Activated B cell treated with CpG ODN at 0.5 μM for 24 hours (primary cell): ENCODE results near the gene KDM6A. TPM values are rescaled to one million over a fixed set of nuclear protein-coding genes. Genes with fewer than 3 reads are reported as not detected.
"Not testable (repeated sequence)": the region's sequence is repeated elsewhere in the genome, so short reads cannot be mapped to it uniquely, and the experiment has no call there.

Experiments used
- ATAC-seq: fragments of 200-7000 bp; cut with Tn5 transposase; one replicate; pipeline ENCODE4 v1.10.0; 2021; ENCODE audit warnings: low read depth, mild to moderate bottlenecking, moderate library complexity
- CTCF ChIA-PET: fragments of 350-600 bp; sonication (Branson Sonifier 250); formaldehyde crosslinking; loops from one replicate; lab custom pipeline; 2021; ENCODE audit warnings: antibody characterized with exemption; lab: Charles Lee
- POLR2A ChIA-PET: fragments of 350-600 bp; sonication (Branson Sonifier 250); formaldehyde crosslinking; loops from one replicate; lab custom pipeline; 2021; ENCODE audit warnings: antibody characterized with exemption; lab: Charles Lee
- DNase-seq: peaks from one replicate; pipeline ENCODE4 v3.0.0; 2022
- H3K27ac Mint-ChIP-seq: one replicate; pipeline ENCODE4 v1.8.0; 2020; ENCODE audit warnings: mixed read lengths
- H3K27me3 Mint-ChIP-seq: one replicate; pipeline ENCODE4 v1.8.0; 2021; ENCODE audit warnings: mixed read lengths
- H3K36me3 Mint-ChIP-seq: one replicate; pipeline ENCODE4 v1.8.0; 2021; ENCODE audit warnings: low read depth, mixed read lengths
- H3K4me1 Mint-ChIP-seq: one replicate; pipeline ENCODE4 v1.8.0; 2021; ENCODE audit warnings: mixed read lengths
- H3K4me3 Mint-ChIP-seq: one replicate; pipeline ENCODE4 v1.8.0; 2020; ENCODE audit warnings: mild to moderate bottlenecking, mixed read lengths
- H3K9me3 Mint-ChIP-seq: one replicate; pipeline ENCODE4 v1.8.0; 2020; ENCODE audit warnings: mixed read lengths
- CTCF ChIP-seq: fragments of 200-600 bp; IDR thresholded peaks from one replicate; pipeline ENCODE4 v1.8.0; 2022; ENCODE audit warnings: antibody characterized with exemption, mild to moderate bottlenecking
- intact Hi-C: fragments of 100-400 bp; cut with micrococcal nuclease; formaldehyde crosslinking; loops from one replicate; pipeline ENCODE4 v1.15.1; 2024
- total RNA-seq: library from RNA; stranded (reverse); gene quantifications from 2 replicates; pipeline ENCODE4 v1.2.3, GENCODE V29; 2022

Gene KDM6A
- total RNA-seq, 1 donor from 2014 or later = 36.0 TPM

- H3K36me3 Mint-ChIP-seq = no peaks in the 10 kb centered on the region
- no peak overlapping the region for H3K27ac Mint-ChIP-seq
- no peak for DNase-seq
- H3K27me3 Mint-ChIP-seq = no peaks in the 10 kb centered on the region
- no peak for TF ChIP-seq CTCF
- ChIA-PET POLR2A (no interaction called here), CTCF (no interaction called here)
- H3K4me1 Mint-ChIP-seq = peaks cover 52% of the 10 kb centered on the region
- intact Hi-C loops = no loop called here
- no peaks in the 10 kb centered on the region for H3K9me3 Mint-ChIP-seq
- no peak overlapping the region for H3K4me3 Mint-ChIP-seq
- no peak for ATAC-seq
Observed at GRCh38 chrX:44935172-44935571, 62.2 kb downstream of the KDM6A start.

GRCh38 chrX:44935640-44936039 is 62.7 kb downstream of the KDM6A start:
- ChIA-PET POLR2A (no interaction called here), CTCF (no interaction called here)
- Mint-ChIP-seq H3K9me3 (no peaks in the 10 kb centered on the region), H3K4me3 (no peak overlapping the region), H3K27me3 (no peaks in the 10 kb centered on the region), H3K36me3 (no peaks in the 10 kb centered on the region), H3K27ac (no peak overlapping the region), H3K4me1 (peaks cover 52% of the 10 kb centered on the region)
- ATAC-seq (no peak), DNase-seq (no peak)
- intact Hi-C loops = no loop called here
- no peak for TF ChIP-seq CTCF

GRCh38 chrX:44937606-44938005 is 64.6 kb downstream of the KDM6A start:
- Mint-ChIP-seq H3K27me3 (no peaks in the 10 kb centered on the region), H3K27ac (no peak overlapping the region), H3K4me3 (no peak overlapping the region), H3K36me3 (no peaks in the 10 kb centered on the region), H3K9me3 (no peaks in the 10 kb centered on the region), H3K4me1 (peaks cover 46% of the 10 kb centered on the region)
- POLR2A ChIA-PET = no interaction called here
- intact Hi-C loops = no loop called here
- no peak for TF ChIP-seq CTCF
- DNase-seq (no peak), ATAC-seq (no peak)
- CTCF ChIA-PET = no interaction called here

GRCh38 chrX:44938111-44938510 is 65.1 kb downstream of the KDM6A start:
- H3K27ac Mint-ChIP-seq = peak overlapping the region; percentile 35
- no peaks in the 10 kb centered on the region for H3K27me3 Mint-ChIP-seq
- H3K4me3 Mint-ChIP-seq = no peak overlapping the region
- H3K4me1 Mint-ChIP-seq = peaks cover 46% of the 10 kb centered on the region
- ATAC-seq (no peak), DNase-seq (no peak)
- H3K9me3 Mint-ChIP-seq = no peaks in the 10 kb centered on the region
- ChIA-PET CTCF (no interaction called here), POLR2A (no interaction called here)
- intact Hi-C loops = no loop called here
- no peak for TF ChIP-seq CTCF
- no peaks in the 10 kb centered on the region for H3K36me3 Mint-ChIP-seq

- H3K9me3 Mint-ChIP-seq, H3K27me3 Mint-ChIP-seq, POLR2A ChIA-PET, H3K4me3 Mint-ChIP-seq, H3K27ac Mint-ChIP-seq, H3K36me3 Mint-ChIP-seq, intact Hi-C loops, ATAC-seq, CTCF ChIA-PET, DNase-seq: not testable (repeated sequence)
- peaks cover 38% of the 10 kb centered on the region for H3K4me1 Mint-ChIP-seq
Observed at GRCh38 chrX:44940541-44940940, 67.6 kb downstream of the KDM6A start.

GRCh38 chrX:44943007-44943406 is 70.0 kb downstream of the KDM6A start:
- no peaks in the 10 kb centered on the region for H3K9me3 Mint-ChIP-seq

More at GRCh38 chrX:44943007-44943406, 70.0 kb downstream of the KDM6A start:
- ChIA-PET CTCF (no interaction called here), POLR2A (no interaction called here)
- Mint-ChIP-seq H3K4me1 (peaks cover 20% of the 10 kb centered on the region), H3K4me3 (no peak overlapping the region), H3K36me3 (peaks cover 7% of the 10 kb centered on the region), H3K27me3 (no peaks in the 10 kb centered on the region), H3K27ac (no peak overlapping the region)
- no peak for TF ChIP-seq CTCF
- DNase-seq = no peak
- no peak for ATAC-seq
- intact Hi-C loops = no loop called here
